AG09309 (cell line): ENCODE results near the gene FOXP1.

Source experiments
- DNase-seq: peaks from one replicate; pipeline ENCODE4 v3.0.0-alpha.2; 2010; ENCODE audit warnings: low read depth
- H3K4me3 ChIP-seq: 2 replicates; pipeline ENCODE4 v1.5.1; 2011; ENCODE audit warnings: mild to moderate bottlenecking, low read depth, low read length, moderate library complexity; ENCODE audit not compliant: control insufficient read depth
- TF ChIP-seq, protein P1 (sequence below): IDR thresholded peaks from 2 replicates; pipeline ENCODE4 v1.5.1; 2011; ENCODE audit warnings: mild to moderate bottlenecking, low read depth, low read length, inconsistent platforms; ENCODE audit not compliant: insufficient read depth, control insufficient read depth; ENCODE audit errors: missing control alignments

The FOXP1 gene

GRCh38 chr3:71323558-71323957 is 260.0 kb downstream of the FOXP1 start:
- TF ChIP-seq, protein P1, sequence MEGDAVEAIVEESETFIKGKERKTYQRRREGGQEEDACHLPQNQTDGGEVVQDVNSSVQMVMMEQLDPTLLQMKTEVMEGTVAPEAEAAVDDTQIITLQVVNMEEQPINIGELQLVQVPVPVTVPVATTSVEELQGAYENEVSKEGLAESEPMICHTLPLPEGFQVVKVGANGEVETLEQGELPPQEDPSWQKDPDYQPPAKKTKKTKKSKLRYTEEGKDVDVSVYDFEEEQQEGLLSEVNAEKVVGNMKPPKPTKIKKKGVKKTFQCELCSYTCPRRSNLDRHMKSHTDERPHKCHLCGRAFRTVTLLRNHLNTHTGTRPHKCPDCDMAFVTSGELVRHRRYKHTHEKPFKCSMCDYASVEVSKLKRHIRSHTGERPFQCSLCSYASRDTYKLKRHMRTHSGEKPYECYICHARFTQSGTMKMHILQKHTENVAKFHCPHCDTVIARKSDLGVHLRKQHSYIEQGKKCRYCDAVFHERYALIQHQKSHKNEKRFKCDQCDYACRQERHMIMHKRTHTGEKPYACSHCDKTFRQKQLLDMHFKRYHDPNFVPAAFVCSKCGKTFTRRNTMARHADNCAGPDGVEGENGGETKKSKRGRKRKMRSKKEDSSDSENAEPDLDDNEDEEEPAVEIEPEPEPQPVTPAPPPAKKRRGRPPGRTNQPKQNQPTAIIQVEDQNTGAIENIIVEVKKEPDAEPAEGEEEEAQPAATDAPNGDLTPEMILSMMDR: no peak
- no peak for DNase-seq
- no peak overlapping the region for H3K4me3 ChIP-seq

DNA sequence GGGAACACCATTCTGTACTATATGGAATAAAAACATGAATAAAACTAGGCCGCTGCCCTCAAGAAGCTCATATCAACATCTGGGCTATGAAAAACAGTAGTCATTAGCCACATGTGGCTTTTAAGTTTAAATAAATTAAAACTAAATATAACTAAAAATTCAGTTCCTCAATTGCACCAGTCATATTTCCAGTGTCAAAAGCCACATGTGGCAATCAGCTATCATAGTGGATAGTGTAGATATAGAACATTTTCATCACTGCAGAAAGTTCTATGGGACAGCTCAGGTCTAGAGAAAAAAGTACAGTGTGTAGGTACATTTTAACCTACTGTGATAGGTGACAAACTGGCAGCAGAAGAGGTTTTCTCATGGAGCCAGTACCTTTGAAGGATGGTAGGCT is 261.4 kb downstream of the FOXP1 start:
- TF ChIP-seq, protein P1: no peak
- no peak for DNase-seq
- no peak overlapping the region for H3K4me3 ChIP-seq

DNA sequence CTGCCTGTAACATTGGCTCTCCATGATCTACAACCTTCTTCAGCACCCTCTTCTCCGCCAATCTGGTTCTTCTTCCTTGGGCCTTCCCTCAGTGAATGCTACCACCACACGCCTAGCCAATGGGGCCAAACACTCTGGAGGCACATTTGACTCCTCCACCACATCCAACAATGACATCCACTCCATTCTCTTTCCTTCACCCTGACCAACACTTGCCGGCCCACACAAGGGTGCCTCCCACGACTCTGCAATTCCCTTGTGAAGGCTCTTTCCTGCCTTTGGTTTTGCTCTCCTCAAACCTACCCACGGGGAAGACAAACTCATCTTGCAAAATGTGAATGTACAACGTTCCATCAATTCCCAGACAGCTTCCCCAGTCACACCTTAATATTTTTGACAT is 263.8 kb downstream of the FOXP1 start:
- H3K4me3 ChIP-seq: no peak overlapping the region
- DNase-seq: no peak
- TF ChIP-seq, protein P1: no peak

- TF ChIP-seq, protein P1: no peak
- no peak for DNase-seq
- H3K4me3 ChIP-seq: no peak overlapping the region
Measured at GRCh38 chr3:71318458-71318827, 265.1 kb downstream of the FOXP1 start.

- TF ChIP-seq, protein P1: no peak
- no peak for DNase-seq
- no peak overlapping the region for H3K4me3 ChIP-seq
Measured at GRCh38 chr3:71317749-71318457, 265.6 kb downstream of the FOXP1 start.

- no peak overlapping the region for H3K4me3 ChIP-seq
- TF ChIP-seq, protein P1: no peak
- DNase-seq: no peak
Measured at GRCh38 chr3:71317140-71317539, 266.4 kb downstream of the FOXP1 start.
